Activated gamma-delta T cell treated with anti-CD3 and anti-CD28 coated beads, Interleukin-2, amount 50 U/mL, for 16 hours (primary cell): ENCODE measurements around the gene TRIM4.

Experiments used
- DNase-seq: peaks from one replicate; pipeline ENCODE4 v3.0.0-alpha.2; 2020; ENCODE audit warnings: low read depth

Gene TRIM4

GRCh38 chr7:99843808-99844207 is 75.5 kb downstream of the TRIM4 start:
- DNase-seq, result no peak

GRCh38 chr7:99842926-99843325 is 76.4 kb downstream of the TRIM4 start:
- DNase-seq, result no peak
